SK-N-SH (cell line): ENCODE results near the gene ARAP1. TPM values are rescaled to one million over a fixed set of nuclear protein-coding genes. Genes with fewer than 3 reads are reported as not detected.

Source experiments
- CTCF ChIA-PET: fragments of 300-600, 350-600 bp; formaldehyde crosslinking; extraction: SDS; loops from one replicate; lab custom pipeline; 2021; lab: Yijun Ruan, JAX
- POLR2A ChIA-PET: fragments of 350-600 bp; sonication (Branson Sonifier 250); formaldehyde crosslinking; extraction: SDS; loops from one replicate; lab custom pipeline; 2020; ENCODE audit warnings: antibody characterized with exemption, inconsistent platforms; lab: Yijun Ruan, JAX
- DNase-seq: peaks from one replicate; pipeline ENCODE4 v3.0.0; 2012
- H2AFZ ChIP-seq: fragments of 200-600 bp; sonication (generic); 2 replicates; pipeline ENCODE4 v1.8.1; 2016; ENCODE audit warnings: antibody characterized with exemption, mild to moderate bottlenecking, low read depth
- H3F3A ChIP-seq: fragments of 200-600 bp; sonication (generic); replicated peaks from 2 replicates; pipeline ENCODE3; 2016; ENCODE audit warnings: antibody characterized with exemption, mild to moderate bottlenecking; ENCODE audit not compliant: insufficient read depth
- H3K27ac ChIP-seq, 2 experiments: fragments of 200-500 bp in 1 of 2; fragments of 200-600 bp in 1 of 2; sonication (Bioruptor generic) in 1 of 2; sonication (generic), shearing (Covaris generic) in 1 of 2; 2 replicates each; pipeline versions ENCODE4 v1.5.1 to v1.6.1; 2014 to 2016; ENCODE audit warnings: low read depth in 2 of 2, inconsistent platforms in 1 of 2, low read length in 1 of 2, mild to moderate bottlenecking in 1 of 2, mixed read lengths in 1 of 2
- H3K27me3 ChIP-seq: fragments of 200-600 bp; sonication (generic), shearing (Covaris generic); 2 replicates; pipeline ENCODE4 v1.6.1; 2016; ENCODE audit warnings: mixed run types; ENCODE audit not compliant: insufficient read depth
- H3K36me3 ChIP-seq, 2 experiments: fragments of 200-500 bp in 1 of 2; fragments of 200-600 bp in 1 of 2; sonication (Bioruptor generic) in 1 of 2; sonication (generic) in 1 of 2; replicated peaks in 1 of 2; 2 replicates each; pipeline versions ENCODE3 to v1.5.1; 2014 to 2016; ENCODE audit warnings: low read length in 1 of 2, mild to moderate bottlenecking in 1 of 2; ENCODE audit not compliant: insufficient read depth in 2 of 2, control insufficient read depth in 1 of 2
- H3K4me1 ChIP-seq, 2 experiments: fragments of 200-500 bp in 1 of 2; fragments of 200-600 bp in 1 of 2; sonication (Bioruptor generic) in 1 of 2; sonication (generic), shearing (Covaris generic) in 1 of 2; 2 replicates each; pipeline versions ENCODE4 v1.5.1 to v1.6.1; 2014 to 2016; ENCODE audit warnings: low read depth in 1 of 2, low read length in 1 of 2, mixed run types in 1 of 2; ENCODE audit not compliant: insufficient read depth in 2 of 2, control insufficient read depth in 1 of 2
- H3K4me2 ChIP-seq: fragments of 200-600 bp; sonication (generic), shearing (Covaris generic); 2 replicates; pipeline ENCODE4 v1.6.1; 2017; ENCODE audit warnings: mixed run types
- H3K4me3 ChIP-seq, 2 experiments: fragments of 200-500 bp in 1 of 2; fragments of 200-600 bp in 1 of 2; sonication (Bioruptor generic) in 1 of 2; sonication (generic), shearing (Covaris generic) in 1 of 2; 2 replicates each; pipeline versions ENCODE4 v1.5.1 to v1.8.1; 2014 to 2016; ENCODE audit warnings: low read depth in 2 of 2, inconsistent platforms in 1 of 2, low read length in 1 of 2, mild to moderate bottlenecking in 1 of 2, mixed read lengths in 1 of 2, moderate library complexity in 1 of 2
- H3K79me2 ChIP-seq: fragments of 200-600 bp; sonication (generic); 2 replicates; pipeline ENCODE4 v1.8.1; 2017; ENCODE audit warnings: mild to moderate bottlenecking; ENCODE audit not compliant: insufficient read depth
- H3K9ac ChIP-seq: fragments of 200-600 bp; sonication (generic); 2 replicates; pipeline ENCODE4 v1.6.1; 2017; ENCODE audit warnings: mixed run types
- H3K9me2 ChIP-seq: fragments of 200-600 bp; sonication (generic); 2 replicates; pipeline ENCODE4 v1.6.1; 2017; ENCODE audit warnings: mixed run types
- H3K9me3 ChIP-seq: fragments of 200-600 bp; sonication (generic); 2 replicates; pipeline ENCODE4 v1.6.1; 2017; ENCODE audit warnings: mixed run types, mild to moderate bottlenecking, moderate library complexity
- H4K20me1 ChIP-seq: fragments of 200-600 bp; sonication (generic); 2 replicates; pipeline ENCODE4 v1.6.1; 2017; ENCODE audit warnings: mild to moderate bottlenecking, mixed run types; ENCODE audit not compliant: insufficient read depth
- CHD2 ChIP-seq: fragments of 150-350 bp; IDR thresholded peaks from 2 replicates; pipeline ENCODE4 v1.6.1; 2018; ENCODE audit warnings: low read length; ENCODE audit not compliant: partially characterized antibody
- EP300 ChIP-seq, 2 experiments: IDR thresholded peaks; 2 replicates each; pipeline versions ENCODE4 v1.4.0 to v1.6.1; 2012; ENCODE audit warnings: borderline replicate concordance in 1 of 2, low read depth in 1 of 2, low read length in 1 of 2
- FOSL2 ChIP-seq: IDR thresholded peaks from 2 replicates; pipeline ENCODE4 v1.4.0; 2012; ENCODE audit warnings: low read depth, mild to moderate bottlenecking, moderate library complexity, borderline replicate concordance
- FOXJ3 ChIP-seq: sonication (generic); formaldehyde crosslinking; IDR thresholded peaks from 2 replicates; pipeline ENCODE4 v1.5.1; 2020; ENCODE audit warnings: mild to moderate bottlenecking, missing genetic modification reagents
- GABPA ChIP-seq: IDR thresholded peaks from 2 replicates; pipeline ENCODE4 v1.4.0; 2012; ENCODE audit warnings: low read depth, mild to moderate bottlenecking
- GATA2 ChIP-seq: sonication (generic); formaldehyde crosslinking; IDR thresholded peaks from 2 replicates; pipeline ENCODE4 v1.5.0; 2020; ENCODE audit warnings: mild to moderate bottlenecking, missing genetic modification reagents
- JUND ChIP-seq: IDR thresholded peaks from 2 replicates; pipeline ENCODE4 v1.4.0; 2012
- MXI1 ChIP-seq: IDR thresholded peaks from 2 replicates; pipeline ENCODE4 v1.6.1; 2012; ENCODE audit warnings: mild to moderate bottlenecking, low read depth, low read length, improper control_type of control experiment
- NRF1 ChIP-seq: IDR thresholded peaks from 2 replicates; pipeline ENCODE4 v1.6.1; 2012; ENCODE audit warnings: low read depth, mild to moderate bottlenecking, low read length
- SIN3A ChIP-seq: IDR thresholded peaks from 2 replicates; pipeline ENCODE4 v1.6.1; 2012; ENCODE audit warnings: low read depth, mild to moderate bottlenecking, low read length, moderate library complexity, borderline replicate concordance
- TCF12 ChIP-seq: IDR thresholded peaks from 2 replicates; pipeline ENCODE4 v1.4.0; 2012
- TEAD4 ChIP-seq: IDR thresholded peaks from 2 replicates; pipeline ENCODE4 v1.4.0; 2012; ENCODE audit warnings: mild to moderate bottlenecking, borderline replicate concordance; ENCODE audit not compliant: insufficient read depth
- YY1 ChIP-seq: IDR thresholded peaks from 2 replicates; pipeline ENCODE4 v1.4.0; 2012; ENCODE audit warnings: low read depth, mild to moderate bottlenecking
- WGBS: methylation state at CpG from one replicate; pipeline ENCODE4 v1.1.6; 2017; ENCODE audit warnings: low lambda C conversion rate; 5-methylcytosine and 5-hydroxymethylcytosine counted together
- polyA plus RNA-seq, 3 experiments: library from polyadenylated mRNA; depleted of rRNA; stranded (reverse); fragments of >200 nt; gene quantifications; 2 replicates each; pipeline ENCODE4 v1.2.3, GENCODE V29; 2012
- TF ChIP-seq, protein P1 (sequence below): IDR thresholded peaks from 2 replicates; pipeline ENCODE4; 2012
- TF ChIP-seq, protein P2 (sequence below): fragments of 150-350 bp; IDR thresholded peaks from 2 replicates; pipeline ENCODE4 v1.6.1; 2017; ENCODE audit warnings: antibody characterized with exemption, low read length, low read depth, borderline replicate concordance

The ARAP1 gene
- polyA plus RNA-seq, 1 of the 3 experiments (the other 2 are of a cell fraction): 56.6 TPM

DNA sequence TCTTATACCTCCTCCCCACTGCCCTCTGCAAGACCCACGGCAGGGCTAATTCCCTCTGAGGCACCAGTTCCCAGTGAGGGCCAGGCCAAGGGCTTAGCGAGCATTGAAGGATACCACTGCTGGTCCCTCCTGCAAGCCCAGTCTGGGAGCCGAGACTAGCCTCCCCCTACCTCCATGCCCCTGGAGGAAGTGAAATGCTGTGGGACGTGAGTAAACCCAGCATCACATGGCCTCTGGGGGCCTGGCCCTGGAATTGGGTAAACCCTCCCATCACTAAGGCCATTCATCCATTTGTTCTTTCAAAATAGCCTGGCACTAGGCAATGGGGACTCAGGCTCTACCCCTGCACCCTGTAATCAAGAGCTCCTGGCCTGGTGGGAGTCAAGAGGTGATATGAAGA is 24.7 kb downstream of the ARAP1 start:
- WGBS: 93% methylated on average over 4 of the region's 4 CpGs
- Histone ChIP-seq H4K20me1 (no peaks in the 10 kb centered on the region), H3F3A (peaks cover 4% of the 10 kb centered on the region), H3K4me1 (peaks cover 5 to 6% of the 10 kb centered on the region in 2 experiments; a peak in 2 of 4 replicates), H2AFZ (no peak overlapping the region), H3K4me2 (no peak overlapping the region), H3K9me3 (no peaks in the 10 kb centered on the region), H3K9me2 (no peaks in the 10 kb centered on the region), H3K4me3 (no peak overlapping the region), H3K27ac (no peak overlapping the region; a peak in 1 of 4 replicates), H3K27me3 (no peaks in the 10 kb centered on the region), H3K36me3 (no peaks in the 10 kb centered on the region), H3K9ac (no peak overlapping the region), H3K79me2 (peaks cover 23% of the 10 kb centered on the region)
- no peak for TF ChIP-seq CHD2
- TF ChIP-seq YY1: no peak
- no peak for TF ChIP-seq EP300 (IDR thresholded peaks at IDR 0.05; ENCODE audit: borderline replicate concordance in 1 of 2, low read depth in 1 of 2, low read length in 1 of 2)
- TF ChIP-seq, protein P1, sequence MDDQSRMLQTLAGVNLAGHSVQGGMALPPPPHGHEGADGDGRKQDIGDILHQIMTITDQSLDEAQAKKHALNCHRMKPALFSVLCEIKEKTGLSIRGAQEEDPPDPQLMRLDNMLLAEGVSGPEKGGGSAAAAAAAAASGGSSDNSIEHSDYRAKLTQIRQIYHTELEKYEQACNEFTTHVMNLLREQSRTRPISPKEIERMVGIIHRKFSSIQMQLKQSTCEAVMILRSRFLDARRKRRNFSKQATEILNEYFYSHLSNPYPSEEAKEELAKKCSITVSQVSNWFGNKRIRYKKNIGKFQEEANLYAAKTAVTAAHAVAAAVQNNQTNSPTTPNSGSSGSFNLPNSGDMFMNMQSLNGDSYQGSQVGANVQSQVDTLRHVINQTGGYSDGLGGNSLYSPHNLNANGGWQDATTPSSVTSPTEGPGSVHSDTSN: no peak
- TF ChIP-seq GATA2: no peak
- TF ChIP-seq SIN3A: no peak
- no peak for TF ChIP-seq TCF12
- no peak for TF ChIP-seq TEAD4
- TF ChIP-seq, protein P2, sequence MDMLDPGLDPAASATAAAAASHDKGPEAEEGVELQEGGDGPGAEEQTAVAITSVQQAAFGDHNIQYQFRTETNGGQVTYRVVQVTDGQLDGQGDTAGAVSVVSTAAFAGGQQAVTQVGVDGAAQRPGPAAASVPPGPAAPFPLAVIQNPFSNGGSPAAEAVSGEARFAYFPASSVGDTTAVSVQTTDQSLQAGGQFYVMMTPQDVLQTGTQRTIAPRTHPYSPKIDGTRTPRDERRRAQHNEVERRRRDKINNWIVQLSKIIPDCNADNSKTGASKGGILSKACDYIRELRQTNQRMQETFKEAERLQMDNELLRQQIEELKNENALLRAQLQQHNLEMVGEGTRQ: no peak
- TF ChIP-seq JUND: no peak
- TF ChIP-seq FOSL2: no peak
- TF ChIP-seq NRF1: no peak
- CTCF ChIA-PET: interaction anchor here (0.9 to 18.2 kb wide), 3 partner anchors 12 to 95 kb away, joined by 3 to 198 read pairs (median 5); partner anchors contain the start of gene STARD10
- POLR2A ChIA-PET: no interaction called here
- DNase-seq: no peak

DNA sequence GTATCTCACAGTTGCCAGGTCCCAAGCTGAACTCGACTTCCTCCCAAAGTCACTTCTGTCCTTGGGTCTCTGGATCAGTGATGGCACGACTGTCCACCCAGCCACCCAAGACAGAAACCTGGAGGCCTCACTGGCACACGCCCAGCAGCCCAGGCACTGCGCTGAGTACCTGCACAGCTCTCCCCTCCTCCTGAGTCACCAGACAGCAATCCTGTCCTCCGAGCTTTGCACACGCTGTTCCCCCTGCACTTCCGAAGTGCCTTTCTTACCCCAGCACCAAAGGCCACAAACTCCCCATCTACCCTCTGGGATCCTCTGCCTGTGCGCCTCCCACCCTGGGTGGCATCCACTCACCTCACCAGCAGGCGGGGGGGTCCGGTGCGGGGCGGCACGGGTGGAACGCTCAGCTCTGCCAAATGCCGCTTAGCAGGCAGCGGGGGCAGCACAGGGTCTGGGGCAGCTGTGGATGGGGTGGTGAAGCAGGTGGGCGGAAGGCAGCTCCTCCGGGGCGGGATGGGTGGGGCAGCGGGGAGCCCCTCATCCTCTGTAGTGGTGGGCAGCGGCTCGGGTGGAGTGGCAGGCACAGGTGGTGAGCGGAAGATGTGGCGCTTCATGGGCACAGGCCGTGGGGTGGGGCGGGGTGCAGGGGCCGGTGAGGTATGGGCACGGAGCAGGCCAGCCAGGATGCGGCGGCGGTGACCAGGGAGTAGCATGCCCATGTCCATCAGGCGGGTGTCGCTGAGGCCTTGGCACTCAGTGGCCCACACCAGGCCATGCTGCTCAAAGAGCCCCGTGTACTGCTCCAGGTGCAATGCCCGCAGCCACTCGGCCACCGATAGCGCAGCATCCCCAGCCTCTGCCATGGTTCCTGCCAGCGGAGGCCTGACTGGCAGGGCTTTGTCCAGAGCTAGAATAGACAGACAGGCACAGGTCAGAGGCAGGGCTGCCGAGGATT is 25.7 kb downstream of the ARAP1 start:
- Histone ChIP-seq H3K79me2 (peaks cover 28% of the 10 kb centered on the region), H3K27me3 (no peaks in the 10 kb centered on the region), H3K9me2 (no peaks in the 10 kb centered on the region)

More for the DNA sequence above, 25.7 kb downstream of the ARAP1 start:
- no peak overlapping the region for H3K9ac ChIP-seq
- H3K4me2 ChIP-seq: no peak overlapping the region
- no peak for DNase-seq
- H3K4me1 ChIP-seq: peaks cover 5 to 12% of the 10 kb centered on the region in 2 experiments; a peak in 3 of 4 replicates
- POLR2A ChIA-PET: no interaction called here
- no peak for TF ChIP-seq MXI1
- TF ChIP-seq FOXJ3 (CRISPR knock-in tag): no peak
- no peak for TF ChIP-seq GABPA
- TF ChIP-seq, protein P2: no peak
- no peak overlapping the region for H3K4me3 ChIP-seq
- WGBS: 92% methylated on average over 36 of the region's 40 CpGs
- no peaks in the 10 kb centered on the region for H3K36me3 ChIP-seq
- H3F3A ChIP-seq: peaks cover 4% of the 10 kb centered on the region
- H4K20me1 ChIP-seq: no peaks in the 10 kb centered on the region
- no peaks in the 10 kb centered on the region for H3K9me3 ChIP-seq
- CTCF ChIA-PET: interaction anchor here (0.8 to 18.2 kb wide), 17 partner anchors 10 to 563 kb away, joined by 3 to 198 read pairs (median 7); partner anchors contain the start of genes ATG16L2 and STARD10
- H2AFZ ChIP-seq: no peak overlapping the region
- H3K27ac ChIP-seq: no peak overlapping the region
